ENCODE results near the gene TRPV2.

The TRPV2 gene

DNA sequence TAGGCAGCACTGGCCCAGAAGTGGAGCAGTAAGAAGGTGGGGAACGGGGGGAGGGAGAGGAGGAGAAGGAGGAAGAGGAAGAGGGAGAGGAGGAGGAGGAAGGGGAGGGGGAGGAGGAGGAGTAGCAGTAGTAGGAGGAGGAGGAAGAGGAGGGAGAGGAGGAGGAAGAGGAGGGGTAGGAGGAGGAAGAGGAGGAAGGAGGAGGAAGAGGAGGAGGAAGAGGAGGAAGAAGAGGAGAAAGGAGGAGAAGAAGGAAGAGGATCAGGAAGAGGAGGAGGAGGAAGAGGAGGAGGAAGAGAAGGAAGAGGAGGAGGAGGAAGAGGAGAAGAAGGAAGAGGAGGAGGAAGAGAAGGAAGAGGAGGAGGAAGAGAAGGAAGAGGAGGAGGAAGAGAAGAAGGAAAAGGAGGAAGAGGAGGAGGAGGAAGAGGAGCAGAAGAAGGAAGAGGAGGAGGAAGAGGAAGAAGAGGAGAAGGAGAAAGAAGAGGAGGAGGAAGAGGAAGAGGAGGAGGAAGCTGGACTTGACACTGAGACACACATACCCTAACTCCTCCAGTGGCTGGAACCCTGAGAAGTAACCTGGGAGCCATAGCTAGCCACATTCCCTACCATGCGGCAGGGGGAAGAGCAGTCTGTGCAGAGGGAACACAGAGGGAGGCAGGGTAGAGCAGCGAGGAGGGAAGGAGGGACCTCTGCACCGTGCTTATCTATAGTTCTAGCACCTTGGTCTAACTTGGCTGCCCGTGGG, 40.8 kb downstream of the TRPV2 start:
- DNase-seq (ENCODE audit: low read depth in 3 of 3), result no peak

DNA sequence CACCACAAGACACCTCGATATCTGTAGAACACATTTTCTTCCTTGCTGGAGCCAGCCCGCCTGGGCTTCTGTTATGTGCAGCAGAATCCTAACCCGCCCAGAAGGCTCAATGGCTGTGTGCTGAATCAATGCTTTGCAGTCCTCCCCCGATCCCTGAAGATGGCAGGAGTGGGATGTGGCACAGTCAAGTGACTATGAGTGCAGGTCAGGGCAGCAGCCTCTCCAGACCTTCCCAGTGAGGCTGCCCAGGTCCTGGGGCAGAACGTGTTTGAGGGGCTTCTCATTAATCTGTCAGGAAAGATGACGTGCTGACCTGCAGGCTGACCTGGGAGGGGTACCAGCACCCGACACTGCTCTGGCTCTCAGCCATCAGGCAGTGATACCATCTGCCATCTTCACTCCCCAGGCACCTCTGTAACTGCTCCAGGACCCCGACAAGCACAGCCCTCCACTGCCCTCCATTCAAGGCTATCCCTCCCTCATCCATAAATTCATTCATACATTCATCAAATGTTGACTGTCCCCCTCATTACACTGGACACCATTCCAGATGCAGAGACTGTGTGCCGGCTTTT, 41.5 kb downstream of the TRPV2 start:
- DNase-seq (ENCODE audit: low read depth in 3 of 3), result no peak

DNA sequence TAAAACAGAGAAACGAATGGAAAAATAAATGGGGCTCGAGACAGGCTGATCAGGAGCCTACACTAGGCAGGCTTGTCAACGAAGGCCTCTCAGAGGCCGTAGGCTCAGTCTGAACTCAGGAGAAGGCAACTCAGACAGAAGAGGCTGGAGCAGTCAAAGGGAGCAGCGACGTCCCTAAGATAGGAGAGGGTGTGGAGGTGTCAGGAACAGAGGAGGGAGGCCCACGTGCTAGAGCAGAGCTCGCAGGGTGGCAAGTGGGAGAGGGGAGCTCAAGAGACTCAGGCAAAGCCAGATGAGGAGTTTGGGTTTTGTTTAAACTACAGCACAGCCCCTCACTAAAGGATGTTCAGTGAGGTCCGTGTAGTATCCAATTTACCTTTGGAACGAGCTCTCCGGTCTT, 43.9 kb downstream of the TRPV2 start:
- DNase-seq (ENCODE audit: low read depth in 3 of 3), result no peak

DNA sequence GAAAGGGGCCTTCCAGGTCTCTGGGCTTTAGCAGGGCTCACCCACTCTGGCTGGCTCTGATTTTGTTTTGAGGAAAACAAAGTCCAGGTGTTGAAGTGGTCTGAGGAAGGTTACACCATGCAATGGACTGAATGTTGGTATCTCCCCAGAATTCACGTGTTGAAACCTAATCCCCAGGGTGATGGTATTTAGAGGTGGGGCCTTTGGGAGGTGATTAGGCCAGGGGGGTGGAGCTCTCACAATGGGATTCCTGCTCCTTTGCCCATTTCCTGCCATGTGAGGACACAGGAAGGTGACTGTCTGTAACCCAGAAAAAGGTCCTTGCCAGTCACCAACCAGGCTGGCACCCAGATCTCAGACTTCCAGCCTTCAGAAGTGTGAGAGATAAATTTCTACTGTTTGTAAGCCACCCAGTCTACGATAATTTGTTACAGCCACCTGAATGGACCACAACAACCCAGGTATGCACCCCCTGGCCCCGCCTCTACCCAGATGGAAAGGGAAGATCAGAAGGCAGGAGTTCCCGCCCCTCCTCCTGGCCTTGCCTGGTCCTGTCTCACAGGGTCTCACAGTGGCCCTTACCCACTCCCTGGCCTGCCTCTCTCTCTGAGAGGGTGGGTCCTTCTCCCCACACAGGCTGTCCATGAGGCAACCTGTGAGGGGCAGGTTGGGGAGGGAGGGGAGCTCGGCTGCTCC, 44.6 kb downstream of the TRPV2 start:
- DNase-seq (ENCODE audit: low read depth in 3 of 3), result no peak

DNA sequence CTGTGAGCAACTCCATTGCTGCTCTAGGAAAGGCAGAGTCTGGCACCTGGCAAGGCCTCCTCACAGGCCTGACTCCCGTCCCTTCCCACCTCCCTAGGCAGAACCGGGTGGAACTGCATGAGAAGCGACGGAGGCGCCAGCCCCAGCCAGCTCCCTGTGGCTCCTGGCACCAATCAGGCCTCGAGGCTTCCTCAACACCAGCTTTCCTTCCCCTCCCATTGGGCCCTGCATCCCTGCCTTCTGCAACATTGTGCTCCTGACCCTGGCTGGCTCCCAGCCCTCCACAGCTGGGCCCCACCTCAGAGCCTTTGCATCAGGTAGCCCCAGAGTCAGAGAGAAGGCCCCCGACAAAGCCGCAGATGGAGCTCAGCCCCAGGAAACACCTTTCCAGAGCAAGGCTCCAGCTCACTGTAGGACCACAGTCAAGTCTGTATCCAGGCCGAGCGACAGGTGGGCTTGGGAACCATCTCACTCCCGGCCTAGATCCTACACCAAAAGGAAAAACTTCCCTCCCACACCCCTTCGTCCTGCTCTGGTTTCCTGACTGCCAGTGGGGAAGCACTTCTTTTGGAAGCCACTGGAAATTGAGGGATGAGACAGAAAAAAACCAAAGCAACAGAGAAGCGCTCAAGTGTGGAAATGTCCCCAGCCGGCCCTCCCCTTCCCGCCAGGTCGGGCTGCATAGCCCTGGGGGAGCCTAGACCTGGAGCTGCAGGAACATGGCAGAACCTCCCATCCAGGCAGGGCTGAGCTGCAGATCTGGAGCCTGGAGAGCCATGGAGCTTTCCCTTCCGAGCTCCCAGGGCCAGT, 45.6 kb downstream of the TRPV2 start:
- DNase-seq (ENCODE audit: low read depth in 3 of 3), result no peak

DNA sequence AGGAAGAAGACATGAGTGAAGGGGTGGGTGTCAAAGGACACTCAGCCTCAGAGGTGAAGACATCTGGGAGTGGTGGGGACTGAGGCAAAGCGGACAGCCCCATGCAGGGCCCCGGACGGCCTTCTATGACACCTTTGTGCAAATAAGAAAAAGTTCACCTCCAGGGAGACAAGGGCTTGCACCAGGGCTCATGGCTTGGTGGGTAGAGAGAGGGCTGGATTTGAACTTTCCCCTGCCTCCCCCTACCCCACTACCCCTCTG, 46.2 kb downstream of the TRPV2 start:
- no peak for DNase-seq (ENCODE audit: low read depth in 3 of 3)

DNA sequence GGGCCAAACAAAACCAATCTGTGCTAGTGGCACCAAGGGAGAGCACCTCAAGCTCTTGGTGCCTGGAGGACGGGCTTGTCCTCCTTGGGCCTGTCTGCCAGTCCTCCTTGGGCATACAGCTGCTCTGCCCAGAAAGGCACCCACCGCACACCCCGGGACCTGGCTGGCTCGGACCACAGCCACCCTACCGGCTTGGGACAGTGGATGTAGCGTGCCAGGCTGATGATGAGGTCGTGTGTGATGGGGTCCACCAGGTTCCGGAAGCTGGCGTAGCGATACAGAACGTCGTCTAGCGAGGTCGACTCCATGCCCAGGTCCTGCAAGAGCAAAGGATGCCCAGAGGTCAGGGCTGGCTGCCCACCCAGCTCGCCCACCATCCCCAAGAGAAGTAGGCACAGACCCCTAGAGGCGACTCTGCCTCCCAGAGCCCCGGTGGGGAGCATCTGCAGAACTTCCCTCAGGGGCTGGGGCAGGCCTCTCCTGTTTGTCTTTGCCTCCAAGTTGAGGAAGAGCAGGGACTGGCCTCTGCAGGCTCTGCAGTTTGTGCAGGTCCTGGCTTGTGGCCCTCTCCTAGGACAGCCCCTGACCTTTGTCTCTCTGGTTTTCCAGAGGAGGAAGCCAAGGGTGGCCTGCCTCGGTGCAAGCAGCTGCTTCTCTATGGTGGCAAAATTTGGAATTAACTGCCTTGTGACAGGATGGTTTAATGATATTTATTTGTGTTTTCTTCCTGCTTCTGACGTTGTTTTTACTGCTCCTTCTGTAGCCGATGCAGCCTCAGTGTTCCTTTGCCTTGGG, 46.9 kb downstream of the TRPV2 start:
- DNase-seq (ENCODE audit: low read depth in 3 of 3), result no peak

DNA sequence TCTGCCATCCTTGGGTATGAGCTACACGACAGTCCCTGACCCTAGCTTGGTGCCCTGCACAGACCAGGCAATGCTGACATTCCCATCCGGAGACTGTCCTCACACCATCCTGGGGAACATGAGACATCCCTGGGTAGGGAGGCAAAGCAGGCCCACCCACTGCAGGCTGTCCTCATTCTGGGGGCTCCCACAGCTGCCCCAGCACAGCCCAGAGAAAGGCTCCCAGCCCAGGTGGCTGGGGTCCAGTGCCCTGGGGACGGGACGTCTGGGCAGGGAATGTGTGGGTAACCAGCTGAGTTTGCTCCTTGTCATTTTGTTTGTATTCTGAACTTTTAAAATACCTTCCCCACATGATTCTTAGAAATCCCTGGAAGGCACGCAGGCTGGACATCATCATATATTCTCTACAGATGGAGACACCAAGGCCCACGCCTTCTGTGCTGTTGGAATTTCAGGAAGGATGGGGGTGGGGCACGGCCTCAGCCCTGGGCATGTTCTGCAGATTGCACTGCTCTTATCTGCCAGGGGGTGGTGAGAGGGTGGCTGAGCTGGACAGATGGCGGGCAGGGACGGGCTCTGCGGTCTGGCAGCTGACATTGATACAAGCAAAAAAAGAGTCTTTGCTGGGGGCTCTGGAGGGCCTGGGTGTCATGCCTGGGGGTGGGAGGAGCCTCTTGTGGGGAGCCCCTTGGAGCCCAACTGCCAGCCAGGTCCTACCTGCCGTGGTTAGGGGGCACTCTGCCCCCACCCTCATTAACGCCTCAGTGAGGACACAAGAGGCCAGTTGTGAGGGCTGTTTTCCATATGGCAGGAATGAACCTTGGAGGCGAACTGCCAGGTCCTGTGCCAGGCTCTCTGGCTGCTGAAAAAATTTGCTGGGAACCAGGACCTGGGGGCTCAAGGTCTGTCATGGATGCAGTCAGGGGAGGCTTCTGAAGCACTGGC, 48.3 kb downstream of the TRPV2 start:
- no peak for DNase-seq (ENCODE audit: low read depth in 3 of 3)

DNA sequence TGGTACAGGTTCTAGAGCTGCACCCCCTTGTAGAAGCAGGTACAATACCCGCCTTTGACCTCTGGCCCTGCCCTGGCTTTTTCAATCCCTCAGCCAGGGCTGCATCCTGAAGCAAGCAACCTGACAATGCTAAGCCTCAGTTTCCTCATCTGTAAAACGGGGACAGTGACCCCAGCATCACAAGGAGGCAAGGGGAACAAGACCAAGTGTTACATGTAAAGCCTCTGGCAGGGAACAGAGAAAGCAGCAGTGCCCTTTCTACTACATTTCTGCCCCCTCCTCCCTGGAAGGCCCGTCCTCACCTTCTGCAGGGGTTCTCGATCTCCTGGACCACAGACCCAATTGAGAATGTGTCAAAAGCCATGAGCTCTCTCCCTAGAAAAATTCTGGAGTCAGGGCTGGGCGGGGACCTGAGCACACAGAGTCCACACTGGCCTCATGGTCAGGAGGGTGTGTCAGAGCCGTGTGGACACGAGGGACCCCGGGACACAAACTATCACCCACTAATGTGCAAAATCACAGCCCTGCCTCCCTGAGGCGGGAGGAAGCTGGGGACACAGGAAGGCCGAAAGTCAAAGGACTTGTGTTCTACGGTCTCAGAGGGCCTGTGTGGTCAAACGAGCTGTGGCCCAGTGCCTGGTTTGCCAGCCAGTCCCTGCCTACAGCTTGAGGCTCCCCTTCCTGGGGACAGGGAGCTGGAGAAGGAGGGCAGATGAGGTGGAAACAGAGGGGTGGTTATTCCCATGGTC, 49.1 kb downstream of the TRPV2 start:
- DNase-seq (ENCODE audit: low read depth in 3 of 3), result no peak

DNA sequence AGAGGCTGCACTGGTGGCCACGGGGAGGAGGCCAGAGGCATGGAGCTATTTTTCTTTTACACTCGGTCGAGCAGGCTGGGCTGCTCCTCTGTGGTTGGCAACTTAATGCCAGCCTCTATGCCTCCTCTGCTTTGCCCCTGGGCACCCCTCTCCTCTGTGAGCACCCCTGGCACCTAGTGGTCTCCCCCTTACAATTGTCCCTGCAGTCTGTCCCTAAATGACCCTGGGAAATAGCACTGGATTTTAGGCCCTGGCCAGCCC, 49.6 kb downstream of the TRPV2 start:
- no peak for DNase-seq (ENCODE audit: low read depth in 3 of 3)

DNA sequence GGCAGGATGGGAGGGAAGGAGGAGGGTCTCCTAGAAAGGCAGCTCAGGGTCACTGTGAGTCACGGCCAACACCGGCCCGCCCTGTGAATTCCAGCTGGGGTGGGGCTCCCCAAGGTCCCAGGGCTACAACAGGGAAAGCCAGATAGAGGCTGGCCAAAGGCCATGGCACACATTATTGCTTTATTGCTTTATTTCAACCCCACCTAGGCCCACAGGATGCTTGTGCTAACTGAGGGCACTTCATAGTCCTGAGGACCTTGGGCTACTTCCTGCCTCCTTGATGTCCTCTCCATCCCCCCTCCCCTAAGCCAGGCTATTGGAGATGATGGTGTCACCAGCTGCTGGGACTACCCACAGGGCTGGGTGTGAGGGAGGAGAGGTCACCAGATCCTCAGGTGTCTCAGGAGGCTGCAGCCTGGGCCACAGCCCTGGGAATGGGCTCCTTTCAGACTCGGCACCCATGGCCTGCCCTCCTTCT, 50.5 kb downstream of the TRPV2 start:
- DNase-seq (ENCODE audit: low read depth in 3 of 3), result no peak

DNA sequence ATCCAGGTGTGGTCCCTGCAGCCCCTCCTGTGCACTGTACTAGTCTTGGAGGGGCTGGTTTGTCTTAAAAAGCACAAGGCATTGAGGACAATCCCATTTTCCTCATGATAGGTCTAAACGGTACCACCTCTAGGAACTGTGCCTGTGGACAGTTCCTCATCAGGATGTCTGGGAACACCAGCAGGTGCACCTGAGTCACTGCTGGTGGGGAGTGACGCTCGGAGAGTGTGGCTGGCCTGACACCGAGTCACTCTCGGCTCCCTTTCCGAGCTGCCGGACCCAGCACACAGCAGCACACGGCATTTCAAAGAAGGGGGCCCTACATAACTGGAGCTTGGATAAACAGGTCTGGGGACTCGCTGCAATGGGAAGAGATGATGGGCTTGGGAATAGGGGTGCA, 51.0 kb downstream of the TRPV2 start:
- no peak for DNase-seq (ENCODE audit: low read depth in 3 of 3)

DNA sequence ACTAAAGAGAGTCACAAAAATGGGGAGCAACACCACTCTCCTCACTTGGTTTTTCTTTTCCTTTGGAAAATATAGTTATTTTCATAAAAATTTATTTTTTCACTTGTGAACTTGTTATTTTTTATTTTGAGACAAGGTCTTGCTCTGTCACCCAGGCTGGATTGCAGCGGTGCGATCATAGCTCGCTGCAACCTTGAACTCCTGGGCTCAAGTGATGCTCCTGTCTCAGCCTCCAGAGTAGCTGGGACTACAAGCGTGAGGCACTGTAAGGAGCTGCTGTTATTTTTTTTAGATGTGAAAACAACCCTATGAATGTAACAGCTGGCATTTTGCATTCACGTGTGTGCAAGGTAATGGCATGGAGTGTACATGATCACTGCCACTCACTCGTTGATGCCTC, 51.7 kb downstream of the TRPV2 start:
- DNase-seq (ENCODE audit: low read depth in 3 of 3), result no peak

DNA sequence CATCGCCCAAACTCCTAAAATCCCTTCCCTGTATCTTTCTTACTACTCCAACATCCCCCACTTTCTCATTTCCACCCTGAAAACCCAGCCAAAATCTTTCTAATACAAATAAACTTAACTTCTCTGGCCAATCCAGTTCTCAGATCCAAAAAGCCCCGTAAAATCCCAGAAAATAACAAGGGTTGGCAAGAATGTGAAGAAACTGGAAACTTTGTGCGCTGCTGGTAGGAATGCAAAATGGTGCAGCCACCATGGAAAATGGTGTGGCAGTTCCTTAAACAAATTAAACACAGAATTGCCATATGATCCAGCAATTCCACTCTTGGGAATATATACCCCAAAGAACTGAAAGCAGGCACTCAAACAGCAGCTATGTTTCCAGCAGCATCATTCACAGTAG, 52.5 kb downstream of the TRPV2 start:
- no peak for DNase-seq (ENCODE audit: low read depth in 3 of 3)

DNA sequence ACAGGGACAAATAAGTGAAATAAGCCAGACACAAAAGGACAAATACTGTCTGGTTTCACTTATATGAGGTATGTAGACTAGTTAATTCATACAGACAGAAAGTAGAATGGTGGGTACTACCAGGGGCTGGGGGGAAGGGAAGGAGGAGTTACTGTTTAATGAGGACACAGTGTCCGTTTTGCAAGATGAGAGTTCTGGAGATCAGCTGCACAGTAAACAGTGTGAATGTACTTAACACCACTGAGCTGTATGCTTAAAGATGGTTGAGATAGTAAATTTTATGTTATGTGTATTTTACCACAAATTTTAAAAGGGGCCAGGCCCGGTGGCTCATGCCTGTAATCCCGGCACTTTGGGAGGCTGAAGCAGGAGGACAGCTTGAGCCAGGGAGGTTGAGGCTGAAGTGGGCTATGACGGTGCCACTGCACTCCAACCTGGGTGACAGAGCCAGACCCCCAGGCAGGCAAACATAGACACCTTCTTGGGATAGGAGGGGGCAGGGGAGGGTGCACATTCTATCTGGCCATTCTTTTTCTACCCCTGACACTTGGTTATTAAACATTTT, 53.1 kb downstream of the TRPV2 start:
- no peak for DNase-seq (ENCODE audit: low read depth in 3 of 3)

DNA sequence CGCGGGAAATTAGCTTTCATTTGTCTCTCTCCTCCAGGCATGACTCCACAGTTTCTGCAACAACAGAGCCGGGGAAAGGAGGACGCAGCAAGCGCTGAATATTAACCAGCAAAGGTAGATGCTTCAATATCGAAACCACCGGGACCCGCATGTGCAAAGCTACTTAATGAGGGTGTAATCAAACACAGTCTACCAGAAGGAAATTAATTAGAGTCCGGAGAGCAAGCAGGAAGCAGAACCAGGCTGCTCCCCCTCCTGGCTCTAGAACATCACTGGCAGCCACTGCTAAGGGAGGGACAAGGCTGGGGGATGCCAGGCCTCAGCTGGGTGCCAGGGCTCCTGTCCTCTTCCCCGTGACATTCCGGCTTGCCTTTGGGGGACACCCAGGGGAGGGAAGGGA, 54.9 kb downstream of the TRPV2 start:
- no peak for DNase-seq (ENCODE audit: low read depth in 3 of 3)

DNA sequence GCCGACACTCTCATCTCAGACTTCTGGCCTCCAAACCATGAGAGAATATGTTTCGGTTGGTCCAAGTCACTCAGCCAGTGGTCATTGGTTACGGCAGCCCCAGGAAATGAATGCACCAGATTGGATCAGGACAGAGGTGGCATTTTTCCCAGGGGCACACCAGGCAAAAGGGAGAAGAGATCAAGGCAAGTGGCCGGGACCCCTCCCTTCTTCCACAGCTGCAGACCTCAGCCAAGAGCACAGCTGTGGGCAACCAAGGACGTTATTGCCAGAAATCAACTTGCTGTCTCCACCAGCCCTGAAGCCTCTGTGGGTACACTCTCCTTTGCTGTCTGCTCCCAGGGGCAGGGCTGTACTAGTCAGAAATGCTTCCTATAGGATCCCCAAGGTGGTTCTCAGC, 55.9 kb downstream of the TRPV2 start:
- no peak for DNase-seq (ENCODE audit: low read depth in 3 of 3)

DNA sequence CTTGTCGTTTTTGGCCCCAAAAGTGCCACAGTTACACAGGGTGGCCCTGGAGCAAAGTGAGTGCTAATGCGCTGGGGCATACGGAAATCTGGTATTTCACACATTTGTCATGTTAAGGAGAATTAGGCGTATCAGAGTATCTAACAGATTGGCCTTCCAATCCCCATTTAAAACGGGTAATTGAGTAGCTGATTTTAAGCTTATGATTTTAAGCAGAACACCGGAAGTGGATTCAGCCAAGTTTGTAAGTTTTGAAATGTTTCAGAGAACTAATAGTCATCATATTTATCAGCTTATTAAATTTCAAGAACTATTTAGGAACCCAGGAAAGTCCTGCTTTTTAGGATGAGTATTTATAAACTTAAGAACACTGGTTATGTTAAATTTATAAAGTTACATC, 57.2 kb downstream of the TRPV2 start:
- no peak for DNase-seq (ENCODE audit: low read depth in 3 of 3)

DNA sequence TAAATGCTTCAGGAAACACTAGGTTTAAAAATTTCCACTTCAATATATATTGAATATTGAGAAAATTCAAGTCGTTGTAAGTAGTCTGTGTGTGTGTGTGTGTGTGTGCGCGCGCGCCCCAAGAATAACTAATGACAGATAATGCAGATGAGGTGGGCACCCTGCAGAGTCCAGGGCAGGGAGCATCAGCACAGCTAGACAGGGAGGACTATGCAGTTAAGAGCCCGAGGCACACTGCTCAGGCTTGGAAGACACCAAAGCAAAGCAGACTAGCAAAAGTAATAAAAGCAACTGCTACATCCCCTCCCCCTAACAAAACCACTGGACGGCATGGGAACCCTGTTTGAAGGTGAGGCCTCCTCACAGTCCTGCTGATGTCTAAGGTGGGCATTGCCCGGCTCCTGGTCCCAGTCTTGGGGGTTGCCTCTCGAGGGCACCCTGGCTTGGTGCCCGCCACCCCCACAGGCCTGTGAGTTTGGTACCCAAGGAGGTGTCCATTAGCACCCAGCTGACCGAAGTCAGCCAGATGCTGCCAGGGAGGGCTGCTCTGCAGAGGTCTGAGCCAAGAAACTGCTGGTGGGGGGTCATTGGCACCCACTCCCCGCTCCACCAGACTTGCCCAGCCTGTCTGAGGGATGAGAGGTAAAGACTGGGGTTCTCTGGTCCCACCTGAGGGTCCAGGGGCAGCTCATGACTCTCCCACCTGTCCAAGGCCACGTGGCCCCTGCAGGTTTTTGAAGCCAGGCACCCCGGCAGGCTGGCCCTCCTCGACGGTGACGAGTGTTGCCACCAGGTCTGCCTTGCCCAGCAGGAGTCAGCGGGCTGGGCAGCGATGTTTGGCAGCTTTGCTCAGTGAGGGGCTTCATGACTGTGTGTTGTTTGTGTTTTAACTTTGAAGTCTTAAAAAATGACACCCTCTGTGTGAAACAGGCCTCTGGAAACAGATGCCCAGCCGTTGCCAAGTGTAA, 58.0 kb downstream of the TRPV2 start:
- DNase-seq (ENCODE audit: low read depth in 3 of 3), result no peak

Measured in stimulated activated CD4-positive, alpha-beta T cell treated with anti-CD3 and anti-CD28 coated beads, TNF-alpha, amount 100 ng/mL, for 24 hours (primary cell).